Endothelial cell of umbilical vein (primary cell): Measurements from ENCODE around the gene PNPLA6. TPM values are rescaled to one million over a fixed set of nuclear protein-coding genes. Genes with fewer than 3 reads are reported as not detected.

ENCODE experiments used
- BruUV-seq: library from RNA; stranded (reverse); fragments of 400-500 nt; replicated peaks from 2 replicates; lab custom pipeline; 2021; lab: Mats Ljungman, UMichigan
- CTCF ChIA-PET: fragments of 300-600, 350-600 bp; sonication (Branson Sonifier 250); formaldehyde crosslinking; loops from one replicate; lab custom pipeline; 2021; ENCODE audit warnings: antibody characterized with exemption, inconsistent platforms; lab: Charles Lee
- POLR2A ChIA-PET: fragments of 300-600, 350-600 bp; sonication (Branson Sonifier 250); formaldehyde crosslinking; loops from one replicate; lab custom pipeline; 2021; ENCODE audit warnings: antibody characterized with exemption, inconsistent platforms; lab: Charles Lee
- DNase-seq: peaks from one replicate; pipeline ENCODE4 v3.0.0-alpha.2; 2011; ENCODE audit warnings: low read depth, low spot score
- FAIRE-seq: peaks from 2 replicates; lab custom pipeline; 2011; peaks lifted over from hg19 to GRCh38; lab: Jason Lieb, UNC
- H2AFZ ChIP-seq: 2 replicates; pipeline ENCODE4 v1.6.0; 2012; ENCODE audit warnings: low read depth, low read length, control low read depth, inconsistent platforms
- H3K27ac ChIP-seq: 2 replicates; pipeline ENCODE4 v1.5.1; 2011; ENCODE audit warnings: low read depth, mild to moderate bottlenecking, control low read depth, low read length, moderate library complexity; ENCODE audit not compliant: insufficient read depth
- H3K27me3 ChIP-seq, 2 experiments: 2 replicates each; pipeline versions ENCODE4 v1.6.0 to v1.6.1; 2011; ENCODE audit warnings: low read length in 2 of 2, mixed read lengths in 1 of 2; ENCODE audit not compliant: control insufficient read depth in 2 of 2, insufficient read depth in 2 of 2
- H3K36me3 ChIP-seq, 2 experiments: 2 replicates in 1 of 2; 3 replicates in 1 of 2; pipeline ENCODE4 v1.5.1; 2011; ENCODE audit warnings: low read length in 2 of 2, mild to moderate bottlenecking in 1 of 2, moderate library complexity in 1 of 2; ENCODE audit not compliant: control insufficient read depth in 2 of 2, insufficient read depth in 2 of 2; ENCODE audit errors: extremely low read depth in 1 of 2
- H3K4me1 ChIP-seq: 3 replicates; pipeline ENCODE4 v1.5.1; 2011; ENCODE audit warnings: mild to moderate bottlenecking, low read length; ENCODE audit not compliant: control insufficient read depth, insufficient read depth; ENCODE audit errors: extremely low read depth
- H3K4me2 ChIP-seq: 2 replicates; pipeline ENCODE4 v1.6.1; 2011; ENCODE audit warnings: low read length, control low read depth, mixed read lengths; ENCODE audit not compliant: insufficient read depth
- H3K4me3 ChIP-seq, 3 experiments: fragments of 200-600 bp in 1 of 3; sonication (generic), shearing (Covaris generic) in 1 of 3; replicated peaks in 1 of 3; 2 replicates each; pipeline ENCODE4 v1.5.1; 2011 to 2016; ENCODE audit warnings: control low read depth in 3 of 3, low read length in 3 of 3, mild to moderate bottlenecking in 2 of 3, inconsistent platforms in 1 of 3, low read depth in 1 of 3, moderate library complexity in 1 of 3; ENCODE audit not compliant: insufficient read depth in 1 of 3
- H3K79me2 ChIP-seq: 2 replicates; pipeline ENCODE4 v1.6.0; 2012; ENCODE audit warnings: low read length, inconsistent platforms; ENCODE audit not compliant: control insufficient read depth, insufficient read depth
- H3K9ac ChIP-seq: replicated peaks from 2 replicates; pipeline ENCODE3; 2011; ENCODE audit warnings: low read length, control low read depth; ENCODE audit not compliant: insufficient read depth; ENCODE audit errors: extremely low read depth
- H3K9me1 ChIP-seq: replicated peaks from 3 replicates; pipeline ENCODE4 v1.6.0; 2011; ENCODE audit warnings: mild to moderate bottlenecking, low read length; ENCODE audit not compliant: control insufficient read depth, insufficient read depth; ENCODE audit errors: extremely low read depth
- H3K9me3 ChIP-seq: replicated peaks from 2 replicates; pipeline ENCODE4 v1.5.1; 2012; ENCODE audit warnings: low read length, inconsistent platforms; ENCODE audit not compliant: control insufficient read depth, insufficient read depth
- H4K20me1 ChIP-seq: replicated peaks from 2 replicates; pipeline ENCODE3; 2011; ENCODE audit warnings: mild to moderate bottlenecking, low read length; ENCODE audit not compliant: control insufficient read depth, insufficient read depth; ENCODE audit errors: extremely low read depth
- CTCF ChIP-seq, 2 donors: IDR thresholded peaks; 1 replicate in 1 of 2; 2 replicates in 1 of 2; pipeline ENCODE4 v1.5.1; 2011; ENCODE audit warnings: low read length in 2 of 2, mild to moderate bottlenecking in 2 of 2, moderate library complexity in 2 of 2, control low read depth in 1 of 2, inconsistent platforms in 1 of 2, low read depth in 1 of 2; ENCODE audit not compliant: insufficient read depth in 1 of 2; ENCODE audit errors: extremely low read depth in 1 of 2
- GATA2 ChIP-seq: IDR thresholded peaks from 2 replicates; pipeline ENCODE4 v1.7.0; 2011; ENCODE audit warnings: low read depth, mild to moderate bottlenecking, moderate library complexity, mixed read lengths, low read length; ENCODE audit not compliant: insufficient read length, insufficient read depth
- MAX ChIP-seq: IDR thresholded peaks from 2 replicates; pipeline ENCODE4 v1.6.1; 2011; ENCODE audit not compliant: insufficient read depth, insufficient read length
- POLR2A ChIP-seq: IDR thresholded peaks from 2 replicates; pipeline ENCODE4 v1.6.1; 2012; ENCODE audit warnings: low read depth, mild to moderate bottlenecking, control low read depth, low read length
- dilution Hi-C: fragments of 300-500 bp; cut with MboI; formaldehyde crosslinking; loops from one replicate; pipeline ENCODE4 v1.15.0; 2019; ENCODE audit warnings: low sequenced_read_pairs; ENCODE audit not compliant: extremely low pct_ligation_motif_present
- intact Hi-C: fragments of 100-400 bp; cut with micrococcal nuclease; formaldehyde crosslinking; loops from one replicate; pipeline ENCODE4 v1.10.0; 2022
- polyA plus RNA-seq, 4 experiments: library from polyadenylated mRNA; depleted of rRNA in 3 of 4; stranded (reverse) in 3 of 4; unstranded in 1 of 4; fragments of >200 nt; gene quantifications; 2 replicates each; pipeline versions ENCODE4 v1.2.1 to v1.2.3, GENCODE V29; 2011 to 2012; ENCODE audit warnings: missing spikeins in 1 of 4
- total RNA-seq: library from RNA; stranded (reverse); gene quantifications from 2 replicates; pipeline ENCODE4 v1.2.3, GENCODE V29; 2021

Gene PNPLA6
- total and polyA plus RNA-seq, 2 donors (not counting 3 experiments of a cell fraction or from before 2014, with no cell fraction given) = 106 to 164 TPM

- Histone ChIP-seq H3K27ac (no peak overlapping the region), H3K4me1 (peaks cover under 1% of the 10 kb centered on the region), H3K79me2 (no peaks in the 10 kb centered on the region), H3K9me3 (no peaks in the 10 kb centered on the region), H3K9me1 (no peaks in the 10 kb centered on the region), H3K4me2 (no peak overlapping the region), H3K4me3 (no peak overlapping the region), H2AFZ (no peak overlapping the region), H3K27me3 (no peaks in the 10 kb centered on the region), H3K36me3 (peaks cover 9 to 30% of the 10 kb centered on the region in 2 experiments), H4K20me1 (no peaks in the 10 kb centered on the region), H3K9ac (no peak overlapping the region)
- ChIA-PET POLR2A (no interaction called here), CTCF (interaction anchor here (0.9 kb wide), 1 partner anchor 258 kb away, joined by 3 read pairs; no protein-coding TSS in a partner anchor)
- BruUV-seq = no TSS peak
- intact Hi-C loops (no loop called here), dilution Hi-C loops (no loop called here)
- DNase-seq (no peak), FAIRE-seq (no peak)
- TF ChIP-seq MAX = no peak
Observed at GRCh38 chr19:7541475-7541824, 5.9 kb downstream of the PNPLA6 start.

- no peak for FAIRE-seq
- intact Hi-C loops = no loop called here
- CTCF ChIA-PET = interaction anchor here (0.9 to 1.3 kb wide), 2 partner anchors 26 to 257 kb away, joined by 3 read pairs; no protein-coding TSS in a partner anchor
Observed at GRCh38 chr19:7541828-7542443, 6.4 kb downstream of the PNPLA6 start.

More at GRCh38 chr19:7541828-7542443, 6.4 kb downstream of the PNPLA6 start:
- H3K4me1 ChIP-seq = no peaks in the 10 kb centered on the region
- no peak overlapping the region for H3K27ac ChIP-seq
- peaks cover 9 to 30% of the 10 kb centered on the region in 2 experiments for H3K36me3 ChIP-seq
- no peaks in the 10 kb centered on the region for H3K79me2 ChIP-seq
- no peaks in the 10 kb centered on the region for H4K20me1 ChIP-seq
- H3K9ac ChIP-seq = no peak overlapping the region
- H3K4me3 ChIP-seq = no peak overlapping the region
- H3K4me2 ChIP-seq = no peak overlapping the region
- no peak for DNase-seq
- no TSS peak for BruUV-seq
- no peaks in the 10 kb centered on the region for H3K9me3 ChIP-seq
- H3K27me3 ChIP-seq = no peaks in the 10 kb centered on the region
- TF ChIP-seq MAX (no peak), POLR2A (no peak), CTCF (IDR thresholded peaks at IDR 0.05; ENCODE audit: extremely low read depth in 1 of 2, insufficient read depth in 1 of 2, low read depth in 1 of 2, low read length in 2 of 2) (no peak), GATA2 (no peak)
- dilution Hi-C loops = no loop called here
- POLR2A ChIA-PET = no interaction called here
- no peaks in the 10 kb centered on the region for H3K9me1 ChIP-seq
- no peak overlapping the region for H2AFZ ChIP-seq
